ENCODE data around the gene ERGIC2.
"Not testable (repeated sequence)": the region's sequence is repeated elsewhere in the genome, so short reads cannot be mapped to it uniquely, and the experiment has no call there.

Gene ERGIC2

DNA sequence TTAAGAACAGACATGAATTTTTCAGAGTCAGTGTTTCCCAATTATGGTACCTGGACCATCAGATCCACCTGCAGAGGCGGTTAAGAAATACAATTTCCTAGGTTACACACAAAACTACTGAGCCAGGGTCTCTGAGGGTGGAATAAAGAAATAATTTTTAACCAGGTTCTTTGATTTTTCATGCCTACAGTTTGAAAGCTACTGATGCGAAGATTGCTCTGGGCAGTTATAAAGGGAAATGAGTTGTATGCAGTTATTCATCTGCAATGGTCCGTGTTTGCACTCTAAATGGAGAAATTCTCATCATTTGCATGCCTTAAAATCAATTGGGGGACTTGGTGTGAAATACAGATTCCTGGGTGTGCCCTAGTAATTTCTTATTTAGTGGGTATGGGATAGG, 89.7 kb downstream of the ERGIC2 start:
- H3K9me3 Mint-ChIP-seq = peaks cover 4% of the 10 kb centered on the region
- no peak overlapping the region for H3K27ac Mint-ChIP-seq

DNA sequence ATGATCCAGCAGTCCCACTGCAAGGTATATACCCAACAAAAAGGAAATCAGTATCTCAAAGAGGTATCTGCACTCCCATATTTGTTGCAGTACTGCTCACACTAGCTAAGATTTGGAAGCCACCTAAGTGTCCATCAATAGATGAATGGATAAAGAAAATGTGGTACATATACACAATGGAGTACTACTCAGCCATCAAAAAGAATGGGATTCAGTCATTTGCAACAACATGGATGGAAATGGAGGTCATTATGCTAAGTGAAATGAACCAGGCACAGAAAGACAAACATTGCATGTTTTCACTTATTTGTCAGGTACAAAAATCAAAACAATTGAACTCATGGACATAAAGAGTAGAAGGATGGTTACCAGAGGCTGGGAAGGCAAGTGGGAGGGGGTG, 90.5 kb downstream of the ERGIC2 start:
- H3K4me1 Mint-ChIP-seq (ENCODE audit: low read depth) = not testable (repeated sequence)

More for the DNA sequence above, 89.7 kb downstream of the ERGIC2 start:
- H3K4me1 Mint-ChIP-seq (ENCODE audit: low read depth) = no peaks in the 10 kb centered on the region
- peaks cover 11% of the 10 kb centered on the region for H3K36me3 Mint-ChIP-seq (ENCODE audit: low read depth)
- H3K27me3 Mint-ChIP-seq = no peaks in the 10 kb centered on the region
- DNase-seq = no peak
- no peak overlapping the region for H3K4me3 Mint-ChIP-seq

DNA sequence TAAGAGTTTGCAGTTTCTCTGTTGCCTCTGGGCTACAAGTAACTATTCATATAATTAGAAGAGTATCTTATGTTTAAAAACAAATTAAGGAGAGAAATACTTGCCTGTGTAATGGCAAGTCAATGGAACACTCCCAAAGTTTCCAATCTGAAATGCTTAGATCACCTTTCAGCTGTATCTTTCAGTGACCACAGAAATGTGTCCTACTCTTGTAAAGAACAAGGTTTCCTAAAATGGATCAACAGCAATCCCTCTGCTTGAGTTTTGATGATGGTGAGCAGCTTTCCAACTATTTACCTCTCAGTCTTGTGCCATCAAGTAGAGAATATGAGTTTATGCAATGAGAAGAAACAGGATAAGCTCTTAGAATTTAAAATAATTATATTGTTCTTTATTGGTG, 92.9 kb downstream of the ERGIC2 start:
- Mint-ChIP-seq H3K9me3 (peaks cover 4% of the 10 kb centered on the region), H3K27me3 (no peaks in the 10 kb centered on the region), H3K4me1 (ENCODE audit: low read depth) (no peaks in the 10 kb centered on the region), H3K27ac (no peak overlapping the region), H3K36me3 (ENCODE audit: low read depth) (peaks cover 11% of the 10 kb centered on the region), H3K4me3 (no peak overlapping the region)
- no peak for DNase-seq

More for the DNA sequence above, 90.5 kb downstream of the ERGIC2 start:
- H3K36me3 Mint-ChIP-seq (ENCODE audit: low read depth) = peaks cover 11% of the 10 kb centered on the region
- not testable (repeated sequence) for H3K27me3 Mint-ChIP-seq, H3K9me3 Mint-ChIP-seq, H3K27ac Mint-ChIP-seq, H3K4me3 Mint-ChIP-seq, DNase-seq

- Mint-ChIP-seq H3K27me3 (no peaks in the 10 kb centered on the region), H3K4me3 (no peak overlapping the region), H3K27ac (no peak overlapping the region), H3K4me1 (ENCODE audit: low read depth) (no peaks in the 10 kb centered on the region), H3K9me3 (peaks cover 4% of the 10 kb centered on the region), H3K36me3 (ENCODE audit: low read depth) (peaks cover 11% of the 10 kb centered on the region)
- DNase-seq = no peak
Measured at GRCh38 chr12:29287622-29288021, 93.3 kb downstream of the ERGIC2 start.

Data from activated T-cell treated with anti-CD3 and anti-CD28 coated beads, Interleukin-2, amount 50 U/mL, for 24 hours (primary cell).